NCI-H1048 (cell line): ENCODE results near the gene SGCB.

Experiments used
- DNase-seq: peaks from one replicate; lab custom pipeline; 2025; lab: John Stamatoyannopoulos, UW

SGCB gene

DNA sequence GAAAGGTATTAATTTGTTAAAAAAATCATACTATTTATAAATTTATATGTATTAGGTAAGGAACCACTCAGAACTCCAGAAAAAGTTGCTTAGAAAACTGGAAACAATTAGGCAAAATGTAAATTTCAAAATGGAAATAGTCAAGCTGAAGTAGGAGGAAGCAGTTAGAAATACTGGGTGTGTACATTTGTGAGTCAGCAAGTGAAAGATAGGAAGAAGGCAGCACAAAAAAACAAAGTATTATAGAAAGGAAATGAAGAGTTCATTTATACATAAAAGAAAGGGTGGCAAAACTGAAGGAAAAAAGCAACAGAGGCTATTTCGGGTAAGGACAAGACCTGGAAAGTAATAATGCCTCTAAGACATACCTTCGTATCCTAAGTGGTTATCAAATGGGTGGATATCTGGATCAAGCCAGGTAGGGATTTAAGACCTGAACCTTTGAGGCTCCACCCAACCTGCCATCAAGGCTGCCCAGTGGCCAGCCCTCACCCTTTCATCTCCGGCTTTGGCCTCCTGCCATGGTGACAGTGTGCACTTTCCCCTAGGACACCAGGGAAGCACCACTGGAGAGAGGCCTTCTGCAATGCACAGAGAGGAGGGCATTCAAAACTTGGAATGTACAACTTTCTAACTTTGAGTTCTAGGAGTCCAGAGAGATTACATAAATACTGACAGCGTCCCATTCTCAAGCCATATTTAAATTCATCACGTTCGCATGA, 18.0 kb downstream of the SGCB start, which contains the start of gene LRRC66:
Gene LRRC66, minus strand, starts transcription at position 428 of the 722 bp plus-strand sequence. CDS start 2,750 bp downstream, outside the sequence.
- DNase-seq, result no peak

DNA sequence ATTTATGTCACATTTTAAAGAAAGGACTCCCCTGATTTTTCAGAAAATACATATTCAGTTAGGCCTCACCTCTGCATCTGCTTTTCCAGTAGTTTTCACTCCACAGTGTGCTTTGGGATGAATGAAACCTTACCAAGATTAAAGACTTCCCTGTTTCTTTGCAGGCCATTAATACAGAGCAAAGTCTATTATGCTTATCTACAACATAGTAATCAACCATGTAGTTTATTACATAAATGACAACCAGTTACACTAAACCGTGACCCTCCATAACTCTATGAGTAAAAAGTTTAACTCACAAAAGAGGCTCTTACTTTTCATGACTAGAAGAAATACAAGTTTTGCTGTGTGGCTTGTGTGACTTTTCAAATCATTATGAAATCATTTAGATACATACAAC, 20.3 kb downstream of the SGCB start:
- no peak for DNase-seq

DNA sequence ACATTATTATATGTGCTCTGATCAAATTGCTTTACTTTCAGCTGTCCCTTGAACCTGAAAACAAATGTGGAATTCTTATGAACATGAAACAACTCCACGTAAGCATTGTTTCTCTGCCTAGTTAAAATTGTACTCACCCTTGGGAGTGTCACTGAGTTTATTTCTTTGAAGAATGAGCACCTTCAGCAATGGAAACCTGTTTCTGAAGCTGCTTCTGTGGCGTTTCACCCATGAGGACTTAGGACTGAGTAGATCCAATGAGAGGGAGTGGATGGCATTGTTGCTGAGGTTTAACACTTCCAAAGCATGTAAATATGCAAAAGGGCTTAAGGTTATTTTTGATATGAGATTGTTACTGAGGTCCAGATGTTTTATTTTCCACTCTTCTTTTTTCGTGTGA, 21.1 kb downstream of the SGCB start:
- no peak for DNase-seq

DNA sequence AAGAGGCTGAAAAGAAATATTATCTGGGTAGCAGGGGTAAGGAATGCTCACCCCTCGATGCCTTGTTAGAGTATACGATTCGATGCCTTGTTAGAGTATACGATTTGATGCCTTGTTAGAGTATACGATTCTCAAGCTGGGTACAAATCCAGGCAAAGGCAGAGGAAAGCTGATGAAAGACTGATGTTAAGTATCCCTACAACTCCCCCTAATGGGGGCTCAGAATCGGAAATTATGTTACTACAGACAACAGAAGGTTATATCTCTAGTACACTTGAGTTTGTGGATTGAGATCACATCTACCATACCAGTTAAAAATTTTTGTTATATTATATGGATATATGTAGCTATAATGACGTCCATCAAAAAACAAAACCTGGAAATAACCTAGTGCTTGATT, 22.7 kb downstream of the SGCB start:
- no peak for DNase-seq

DNA sequence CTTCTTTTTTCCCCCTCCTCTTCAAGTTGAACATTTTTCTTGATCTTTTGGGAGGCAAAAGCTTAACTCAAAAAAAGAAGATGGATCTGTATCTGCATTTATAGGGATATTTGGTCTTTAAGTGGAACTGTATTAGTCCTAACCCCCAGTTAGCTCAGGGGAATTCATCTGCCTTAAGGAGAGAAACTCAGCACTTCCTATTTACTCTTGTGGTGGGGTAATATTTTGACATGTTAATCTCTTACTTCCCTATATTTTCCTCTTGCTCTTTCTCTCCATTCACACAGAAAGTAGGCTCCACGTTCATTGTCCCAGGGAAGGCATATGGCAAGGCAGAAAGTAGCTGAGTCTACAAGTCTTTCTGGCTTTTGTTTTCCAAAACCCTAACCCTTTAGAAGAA, 23.2 kb downstream of the SGCB start:
- DNase-seq, result no peak

DNA sequence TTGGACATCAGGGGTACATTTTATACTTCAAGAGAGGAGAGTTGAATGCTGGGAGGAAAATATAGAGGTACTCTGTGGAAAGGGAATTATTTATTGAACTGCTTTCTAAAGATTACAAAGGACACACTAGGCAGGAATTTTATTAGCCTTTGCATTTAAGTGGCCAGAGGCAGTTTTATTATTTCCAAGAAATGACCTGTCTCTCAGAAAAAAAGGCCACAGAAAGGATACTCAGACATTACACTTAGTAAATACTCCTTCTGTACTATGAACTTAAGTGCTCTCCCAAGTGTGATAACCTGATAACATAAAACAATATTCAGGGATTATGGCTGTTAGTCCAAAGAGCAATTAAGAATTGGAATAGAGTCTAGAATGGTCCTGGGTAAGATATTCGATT, 25.4 kb downstream of the SGCB start:
- DNase-seq, result no peak

DNA sequence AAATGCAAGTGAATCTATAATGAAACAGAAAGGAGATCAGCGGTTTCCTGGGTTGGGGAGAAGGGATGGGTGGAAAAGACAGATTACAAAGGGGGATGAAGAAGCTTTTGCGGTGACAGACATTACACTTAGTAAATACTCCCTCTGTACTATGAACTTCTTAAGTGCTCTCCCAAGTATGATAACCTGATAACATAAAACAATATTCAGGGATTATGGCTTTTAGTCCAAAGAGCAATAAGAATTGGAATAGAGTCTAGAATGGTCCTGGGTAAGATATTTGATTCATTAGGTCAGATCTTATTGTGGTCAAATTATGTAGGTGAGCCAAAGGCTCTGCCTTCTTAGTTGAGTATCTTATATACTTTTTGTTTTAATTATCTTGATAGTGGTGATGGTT, 27.1 kb downstream of the SGCB start:
- no peak for DNase-seq

DNA sequence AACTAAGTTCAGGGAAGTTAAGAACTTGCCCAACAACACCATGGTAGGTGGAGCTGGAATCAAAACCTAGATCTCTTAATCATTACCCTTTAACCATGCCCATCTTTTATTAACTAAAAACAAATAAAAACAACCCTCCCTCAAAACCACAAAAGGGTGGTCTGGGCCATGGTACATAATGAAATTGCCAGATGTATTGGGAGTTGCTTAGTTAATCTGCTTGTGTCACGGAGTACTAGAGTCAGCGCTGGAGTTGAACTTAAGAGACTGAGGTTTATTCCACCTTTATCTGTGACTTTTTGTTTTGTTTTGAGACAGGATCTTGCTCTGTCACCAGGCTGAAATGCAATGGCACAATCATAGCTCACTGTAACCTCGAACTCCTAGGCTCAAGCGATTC, 31.2 kb downstream of the SGCB start:
- DNase-seq, result no peak

DNA sequence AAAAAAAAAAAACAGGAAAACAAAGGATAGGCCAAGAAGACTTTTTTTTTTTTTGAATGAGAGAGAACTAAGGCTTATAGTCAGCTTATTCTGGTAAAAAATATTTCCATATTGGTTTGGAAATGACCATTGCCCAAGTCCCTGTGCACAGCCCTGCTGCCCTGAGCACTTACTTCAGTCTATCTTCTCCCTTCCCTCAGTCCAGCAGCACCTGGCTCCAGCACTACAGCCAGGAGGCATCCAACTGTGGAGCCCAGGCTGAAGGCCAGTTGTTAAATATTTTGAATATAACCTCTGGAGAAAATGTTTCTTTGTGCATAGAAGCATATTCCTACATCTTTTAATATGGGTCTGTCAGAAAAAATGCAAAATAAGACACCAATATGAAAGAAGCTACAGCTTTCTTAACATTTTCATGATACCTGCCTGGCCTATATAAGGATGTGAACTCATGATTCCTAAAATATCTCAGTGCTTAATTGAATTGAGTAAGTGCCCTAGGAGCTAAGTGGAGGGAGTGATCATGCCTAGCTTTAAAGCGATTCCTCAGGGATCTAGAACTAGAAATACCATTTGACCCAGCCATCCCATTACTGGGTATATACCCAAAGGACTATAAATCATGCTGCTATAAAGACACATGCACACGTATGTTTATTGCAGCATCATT, 32.4 kb downstream of the SGCB start:
- DNase-seq, result no peak

DNA sequence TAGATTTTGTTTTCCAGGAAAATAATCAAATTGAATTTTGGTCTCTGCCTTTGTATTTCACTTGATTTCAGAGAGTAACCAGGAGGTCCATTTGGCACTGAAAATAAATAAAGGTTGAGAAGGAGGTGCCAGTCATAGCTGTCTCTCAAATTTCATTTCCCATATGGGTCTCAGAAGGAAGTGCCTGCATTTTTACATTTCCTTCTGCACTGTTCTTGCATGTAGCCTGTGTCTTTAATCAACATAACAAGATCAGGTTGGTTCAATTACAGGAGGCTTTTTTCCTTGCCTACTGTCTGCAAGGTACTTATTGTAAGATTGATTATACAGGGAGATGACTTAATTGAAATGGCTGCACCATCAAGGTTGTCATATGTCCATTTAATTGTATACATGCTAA, 33.7 kb downstream of the SGCB start:
- DNase-seq, result no peak

DNA sequence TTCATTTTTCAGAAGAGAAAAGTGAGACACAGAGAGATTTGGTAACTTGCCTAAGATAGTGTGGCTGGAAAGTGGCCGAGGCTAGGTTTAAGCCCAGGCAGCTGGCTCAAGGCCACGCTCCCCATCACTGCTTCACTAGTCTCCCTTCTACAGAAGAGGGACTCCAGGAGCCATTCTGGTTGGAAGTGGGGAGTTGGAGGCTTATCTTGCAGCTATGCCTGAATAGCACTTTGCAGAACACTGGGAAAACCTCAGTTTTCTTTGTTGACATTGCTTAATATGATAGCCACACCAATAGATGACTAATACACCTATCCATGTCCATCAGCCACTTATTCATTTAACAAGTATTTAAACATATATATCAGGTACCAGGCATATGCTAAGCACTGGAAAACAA, 36.5 kb downstream of the SGCB start:
- DNase-seq, result no peak

DNA sequence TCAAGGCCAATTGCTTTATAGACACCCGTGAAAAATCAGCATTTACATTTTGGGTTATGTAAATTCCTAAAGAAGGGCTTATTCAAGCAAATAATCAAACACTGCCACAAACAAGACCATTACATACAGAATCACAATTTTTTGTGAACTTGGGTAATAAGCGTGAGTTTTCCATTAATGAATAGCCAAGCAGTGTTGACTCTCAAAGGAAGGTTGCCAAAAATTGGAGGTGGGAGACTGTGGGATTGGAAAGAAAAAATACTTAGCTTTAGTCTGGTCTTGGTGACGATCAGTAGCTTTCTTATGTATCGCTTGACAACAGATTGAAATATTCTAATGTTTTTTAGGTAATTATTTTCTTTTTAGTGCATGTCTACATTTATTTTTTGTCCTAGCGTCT, 38.8 kb downstream of the SGCB start:
- no peak for DNase-seq

DNA sequence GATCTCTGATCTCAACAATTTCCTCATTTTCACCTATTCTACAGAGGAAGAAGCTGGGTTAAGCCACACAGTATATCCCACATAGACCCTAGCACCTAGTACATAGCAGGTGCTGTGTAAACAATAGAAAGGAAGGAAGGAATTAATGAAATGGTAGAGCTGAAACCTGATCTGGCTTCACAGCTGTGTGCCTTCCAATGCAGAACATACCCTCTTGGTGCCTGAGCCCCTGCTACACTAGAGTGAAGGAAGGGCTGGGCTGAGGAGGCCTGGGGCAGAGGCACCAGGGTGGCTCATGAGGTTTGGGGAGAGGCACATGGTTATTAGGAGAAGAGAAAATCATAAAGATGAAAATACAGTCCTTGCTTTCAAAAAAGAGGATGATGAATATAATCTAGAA, 39.3 kb downstream of the SGCB start:
- no peak for DNase-seq

DNA sequence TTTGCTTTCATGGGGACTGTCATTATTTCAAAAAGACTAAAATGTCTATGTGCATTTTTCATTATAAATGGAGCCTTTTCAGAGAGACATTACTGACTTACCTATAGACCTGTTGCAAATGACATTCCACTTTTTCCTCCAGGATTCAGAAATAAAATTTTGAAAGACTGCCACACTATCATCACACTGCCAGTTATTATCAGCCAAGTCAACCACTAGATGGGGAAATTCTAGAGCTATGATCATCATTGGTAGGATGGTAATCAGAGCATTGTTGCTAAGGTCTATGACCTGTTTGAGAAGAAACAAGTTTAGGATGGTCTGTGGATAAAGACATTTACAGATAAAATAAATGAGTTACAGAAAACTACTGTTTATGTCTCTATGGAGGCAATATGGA, 40.5 kb downstream of the SGCB start:
- no peak for DNase-seq

DNA sequence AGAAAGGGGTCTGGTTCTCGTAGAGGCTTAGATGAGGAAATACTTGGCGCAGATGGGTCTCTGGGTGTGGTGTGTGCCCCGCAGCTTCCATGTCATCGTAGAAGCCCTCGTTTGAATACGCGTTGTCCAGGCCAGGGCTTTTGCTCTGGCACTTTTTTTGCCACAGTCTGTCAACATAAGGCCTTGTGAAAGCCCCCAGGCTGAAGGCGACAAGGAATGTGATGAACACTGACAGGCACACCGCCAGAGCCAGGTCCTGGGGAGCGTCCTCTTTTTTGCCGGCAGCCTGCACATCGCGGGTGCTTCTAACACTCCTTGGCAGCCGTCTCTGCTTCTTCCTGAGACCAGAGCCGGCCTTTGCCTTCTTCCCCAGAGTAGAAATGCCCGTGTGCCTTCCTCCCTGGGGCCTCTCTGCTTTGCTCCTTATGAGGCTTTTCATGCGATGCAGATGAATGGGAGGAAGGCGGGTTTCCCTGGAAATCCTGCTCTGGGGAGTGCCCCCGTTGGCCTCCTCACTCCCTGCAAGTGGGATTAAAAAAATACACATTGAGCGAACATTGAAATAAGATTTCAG, 42.4 kb downstream of the SGCB start:
- DNase-seq, result no peak
